ENCODE results near the gene AMOT.

DNA sequence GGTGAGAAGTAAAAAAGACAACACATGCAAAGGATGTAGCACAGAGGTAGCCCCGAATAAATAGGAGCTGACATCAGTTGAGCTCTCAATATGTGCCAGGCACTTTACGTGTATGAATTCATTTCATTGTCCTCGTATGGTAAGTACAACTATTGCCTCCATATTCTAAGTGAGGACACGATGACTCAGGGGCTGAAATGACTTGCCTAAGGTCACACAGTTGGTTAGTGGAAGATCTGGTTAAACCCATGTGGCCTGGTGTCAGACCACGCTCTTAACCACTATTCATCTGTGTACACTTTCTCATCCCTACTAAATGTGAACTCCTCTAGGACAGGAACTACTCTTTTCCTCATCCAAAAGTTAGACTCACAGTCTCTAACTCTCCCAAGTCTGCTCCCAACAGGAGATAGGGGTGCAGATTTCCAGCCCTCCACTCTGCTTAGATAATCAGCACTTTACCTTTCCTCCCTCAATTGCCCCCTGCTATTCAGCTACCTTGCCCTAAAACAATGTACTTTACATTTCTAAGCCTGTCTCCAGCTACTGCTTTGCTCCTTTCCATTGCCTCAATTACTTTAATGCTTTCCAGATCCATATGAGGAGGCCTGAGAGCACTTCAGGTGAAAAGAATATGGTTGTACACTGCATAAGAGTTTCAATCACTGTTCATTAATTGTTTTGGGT, 102.1 kb downstream of the AMOT start:
- TF ChIP-seq EZH2 (IDR thresholded peaks at IDR 0.05; ENCODE audit: borderline replicate concordance) = no peak
- TF ChIP-seq, protein P1, sequence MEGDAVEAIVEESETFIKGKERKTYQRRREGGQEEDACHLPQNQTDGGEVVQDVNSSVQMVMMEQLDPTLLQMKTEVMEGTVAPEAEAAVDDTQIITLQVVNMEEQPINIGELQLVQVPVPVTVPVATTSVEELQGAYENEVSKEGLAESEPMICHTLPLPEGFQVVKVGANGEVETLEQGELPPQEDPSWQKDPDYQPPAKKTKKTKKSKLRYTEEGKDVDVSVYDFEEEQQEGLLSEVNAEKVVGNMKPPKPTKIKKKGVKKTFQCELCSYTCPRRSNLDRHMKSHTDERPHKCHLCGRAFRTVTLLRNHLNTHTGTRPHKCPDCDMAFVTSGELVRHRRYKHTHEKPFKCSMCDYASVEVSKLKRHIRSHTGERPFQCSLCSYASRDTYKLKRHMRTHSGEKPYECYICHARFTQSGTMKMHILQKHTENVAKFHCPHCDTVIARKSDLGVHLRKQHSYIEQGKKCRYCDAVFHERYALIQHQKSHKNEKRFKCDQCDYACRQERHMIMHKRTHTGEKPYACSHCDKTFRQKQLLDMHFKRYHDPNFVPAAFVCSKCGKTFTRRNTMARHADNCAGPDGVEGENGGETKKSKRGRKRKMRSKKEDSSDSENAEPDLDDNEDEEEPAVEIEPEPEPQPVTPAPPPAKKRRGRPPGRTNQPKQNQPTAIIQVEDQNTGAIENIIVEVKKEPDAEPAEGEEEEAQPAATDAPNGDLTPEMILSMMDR (IDR thresholded peaks at IDR 0.05; ENCODE audit: poor library complexity) = no peak
- TF ChIP-seq EZH2phosphoT487 (IDR thresholded peaks at IDR 0.05; ENCODE audit: low read depth, severe bottlenecking, unreplicated experiment) = no peak
